H1 (cell line): ENCODE results near the gene CROCC2. TPM values are rescaled to one million over a fixed set of nuclear protein-coding genes. Genes with fewer than 3 reads are reported as not detected.

ENCODE experiments used
- CTCF ChIA-PET: fragments of 300-600 bp; sonication (Branson Sonifier 250); formaldehyde crosslinking; loops from one replicate; lab custom pipeline; 2021; ENCODE audit not compliant: partially characterized antibody; lab: Charles Lee
- POLR2A ChIA-PET: fragments of 300-600 bp; sonication (Branson Sonifier 250); formaldehyde crosslinking; loops from one replicate; lab custom pipeline; 2021; ENCODE audit warnings: inconsistent platforms; ENCODE audit not compliant: partially characterized antibody; lab: Charles Lee
- DNase-seq, 2 experiments: peaks; one replicate each; pipeline versions ENCODE4 v3.0.0 to v3.0.0-alpha.2; 2010 to 2022; ENCODE audit warnings: low spot score in 2 of 2, low read depth in 1 of 2, mixed read lengths in 1 of 2
- FAIRE-seq: peaks from 2 replicates; lab custom pipeline; 2011; peaks lifted over from hg19 to GRCh38; lab: Jason Lieb, UNC
- H2AFZ ChIP-seq: 2 replicates; pipeline ENCODE4 v1.8.1; 2012; ENCODE audit warnings: low read length, inconsistent platforms
- H2AK5ac ChIP-seq: 2 replicates; pipeline ENCODE4 v1.6.1; 2013; ENCODE audit warnings: low read depth, low read length
- H2BK120ac ChIP-seq: replicated peaks from 2 replicates; pipeline ENCODE3; 2013; ENCODE audit warnings: low read depth, low read length, inconsistent platforms
- H2BK12ac ChIP-seq: 2 replicates; pipeline ENCODE4 v1.6.1; 2013; ENCODE audit warnings: low read depth, low read length
- H2BK15ac ChIP-seq: 2 replicates; pipeline ENCODE4 v1.6.1; 2013; ENCODE audit warnings: low read length
- H2BK20ac ChIP-seq: 2 replicates; pipeline ENCODE4 v1.6.1; 2013; ENCODE audit warnings: low read length
- H2BK5ac ChIP-seq: 2 replicates; pipeline ENCODE4 v1.6.1; 2013; ENCODE audit warnings: low read depth, low read length
- H3K14ac ChIP-seq: 2 replicates; pipeline ENCODE4 v1.6.1; 2013; ENCODE audit warnings: inconsistent platforms; ENCODE audit not compliant: insufficient read length
- H3K18ac ChIP-seq: 2 replicates; pipeline ENCODE4 v1.6.1; 2013; ENCODE audit warnings: low read length; ENCODE audit errors: extremely low read depth
- H3K23ac ChIP-seq: 2 replicates; pipeline ENCODE4 v1.6.1; 2013; ENCODE audit warnings: inconsistent platforms; ENCODE audit not compliant: insufficient read length
- H3K23me2 ChIP-seq: 2 replicates; pipeline ENCODE4 v1.6.1; 2013; ENCODE audit warnings: low read depth, low read length
- H3K27ac ChIP-seq: 2 replicates; pipeline ENCODE4 v1.6.1; 2011; ENCODE audit warnings: low read depth, low read length, inconsistent platforms
- H3K27me3 ChIP-seq, 4 experiments: replicated peaks in 1 of 4; 1 replicate in 1 of 4; 2 replicates in 3 of 4; pipeline versions ENCODE4 v1.6.1 to v1.8.1; 2011 to 2013; ENCODE audit warnings: low read length in 3 of 4, mild to moderate bottlenecking in 3 of 4, inconsistent platforms in 2 of 4, mixed read lengths in 2 of 4, moderate library complexity in 1 of 4; ENCODE audit not compliant: control insufficient read depth in 3 of 4, insufficient read depth in 3 of 4; ENCODE audit errors: extremely low read depth in 1 of 4
- H3K36me3 ChIP-seq, 4 experiments: 2 replicates each; pipeline versions ENCODE4 v1.6.1 to v1.8.1; 2011 to 2013; ENCODE audit warnings: mild to moderate bottlenecking in 4 of 4, low read length in 3 of 4, moderate library complexity in 2 of 4, control low read depth in 1 of 4, inconsistent platforms in 1 of 4; ENCODE audit not compliant: insufficient read depth in 4 of 4, control insufficient read depth in 2 of 4
- H3K4ac ChIP-seq: replicated peaks from 2 replicates; pipeline ENCODE3; 2013; ENCODE audit warnings: low read length, low read depth, mixed read lengths, inconsistent platforms; ENCODE audit not compliant: insufficient read length
- H3K4me1 ChIP-seq, 4 experiments: replicated peaks in 1 of 4; 1 replicate in 1 of 4; 2 replicates in 3 of 4; pipeline versions ENCODE4 v1.6.1 to v1.8.1; 2011 to 2013; ENCODE audit warnings: low read length in 3 of 4, inconsistent platforms in 2 of 4, mixed read lengths in 1 of 4; ENCODE audit not compliant: insufficient read depth in 4 of 4, control insufficient read depth in 3 of 4
- H3K4me2 ChIP-seq, 2 experiments: 2 replicates each; pipeline versions ENCODE4 v1.6.1 to v1.8.1; 2011 to 2013; ENCODE audit warnings: low read depth in 2 of 2, low read length in 2 of 2, control low read depth in 1 of 2, inconsistent platforms in 1 of 2, mild to moderate bottlenecking in 1 of 2; ENCODE audit not compliant: insufficient read depth in 1 of 2
- H3K4me3 ChIP-seq, 4 experiments: fragments of 200-600, 300-600 bp in 1 of 4; sonication (generic), shearing (Covaris generic), sonication (Bioruptor Twin) in 1 of 4; 2 replicates each; pipeline versions ENCODE4 v1.5.1 to v1.8.1; 2011 to 2016; ENCODE audit warnings: low read length in 4 of 4, low read depth in 3 of 4, control low read depth in 2 of 4, inconsistent platforms in 2 of 4, mild to moderate bottlenecking in 2 of 4, mixed read lengths in 1 of 4, moderate library complexity in 1 of 4; ENCODE audit not compliant: insufficient read depth in 2 of 4; ENCODE audit errors: extremely low read depth in 1 of 4
- H3K56ac ChIP-seq: replicated peaks from 2 replicates; pipeline ENCODE3; 2013; ENCODE audit warnings: low read depth, mild to moderate bottlenecking, mixed read lengths, low read length, inconsistent platforms; ENCODE audit not compliant: insufficient read length
- H3K79me1 ChIP-seq: 2 replicates; pipeline ENCODE4 v1.6.1; 2013; ENCODE audit warnings: low read depth, low read length, control low read depth
- H3K79me2 ChIP-seq, 2 experiments: 2 replicates each; pipeline versions ENCODE4 v1.6.1 to v1.8.1; 2012 to 2013; ENCODE audit warnings: low read length in 2 of 2, mild to moderate bottlenecking in 2 of 2, inconsistent platforms in 1 of 2; ENCODE audit not compliant: insufficient read depth in 2 of 2, control insufficient read depth in 1 of 2
- H3K9ac ChIP-seq, 4 experiments: replicated peaks in 1 of 4; 1 replicate in 1 of 4; 2 replicates in 3 of 4; pipeline versions ENCODE4 v1.6.1 to v1.8.1; 2011 to 2013; ENCODE audit warnings: low read depth in 3 of 4, low read length in 3 of 4, control low read depth in 2 of 4, mild to moderate bottlenecking in 2 of 4, moderate library complexity in 2 of 4, inconsistent platforms in 1 of 4; ENCODE audit errors: extremely low read depth in 1 of 4
- H3K9me3 ChIP-seq, 2 experiments: 2 replicates each; pipeline versions ENCODE4 v1.6.1 to v1.8.1; 2012 to 2013; ENCODE audit warnings: mild to moderate bottlenecking in 2 of 2, moderate library complexity in 2 of 2, control low read depth in 1 of 2, inconsistent platforms in 1 of 2, low read depth in 1 of 2, low read length in 1 of 2, mixed read lengths in 1 of 2; ENCODE audit not compliant: insufficient read depth in 2 of 2
- H4K20me1 ChIP-seq, 2 experiments: replicated peaks in 1 of 2; 2 replicates each; pipeline versions ENCODE3 to v1.8.1; 2011 to 2013; ENCODE audit warnings: inconsistent platforms in 2 of 2, low read length in 2 of 2, mild to moderate bottlenecking in 1 of 2; ENCODE audit not compliant: insufficient read depth in 2 of 2, control insufficient read depth in 1 of 2
- H4K5ac ChIP-seq: 2 replicates; pipeline ENCODE4 v1.6.1; 2013; ENCODE audit warnings: low read length, low read depth, mixed read lengths, inconsistent platforms; ENCODE audit not compliant: insufficient read length
- H4K8ac ChIP-seq: 2 replicates; pipeline ENCODE4 v1.8.0; 2013; ENCODE audit warnings: mild to moderate bottlenecking, moderate library complexity, low read length, inconsistent platforms; ENCODE audit not compliant: insufficient read depth; ENCODE audit errors: extremely low read depth
- H4K91ac ChIP-seq: replicated peaks from 2 replicates; pipeline ENCODE3; 2013; ENCODE audit warnings: low read length, mixed read lengths, inconsistent platforms; ENCODE audit not compliant: insufficient read length
- CBX5 ChIP-seq: fragments of 300-800, 300-1000 bp; sonication (generic); IDR thresholded peaks from 2 replicates; pipeline ENCODE4 v1.7.1; 2016; ENCODE audit warnings: antibody characterized with exemption, low read length, low read depth
- CTCF ChIP-seq, 3 experiments: IDR thresholded peaks; 1 replicate in 2 of 3; 2 replicates in 1 of 3; pipeline versions ENCODE4 v1.5.1 to v1.6.1; 2011; ENCODE audit warnings: low read length in 3 of 3, mild to moderate bottlenecking in 3 of 3, inconsistent platforms in 2 of 3, low read depth in 1 of 3, moderate library complexity in 1 of 3; ENCODE audit not compliant: insufficient read depth in 1 of 3; ENCODE audit errors: control extremely low read depth in 1 of 3
- RAD21 ChIP-seq, 2 experiments: IDR thresholded peaks in 1 of 2; conservative IDR thresholded peaks in 1 of 2; 2 replicates each; pipeline ENCODE4 v1.6.1; 2011; ENCODE audit warnings: low read depth in 2 of 2, low read length in 2 of 2, improper control_type of control experiment in 1 of 2, inconsistent platforms in 1 of 2, mild to moderate bottlenecking in 1 of 2, moderate library complexity in 1 of 2
- RFX5 ChIP-seq: IDR thresholded peaks from 2 replicates; pipeline ENCODE4 v1.6.1; 2011; ENCODE audit warnings: low read depth, low read length, improper control_type of control experiment, borderline replicate concordance
- SIRT6 ChIP-seq: IDR thresholded peaks from one replicate; pipeline ENCODE4 v1.7.1; 2012; ENCODE audit warnings: low read length, inconsistent platforms
- TAF7 ChIP-seq: optimal IDR thresholded peaks from 2 replicates; pipeline ENCODE3; 2011; ENCODE audit warnings: low read depth, mild to moderate bottlenecking, inconsistent platforms, low read length, moderate library complexity, borderline replicate concordance
- TBP ChIP-seq: IDR thresholded peaks from 2 replicates; pipeline ENCODE4 v1.6.1; 2011; ENCODE audit warnings: low read depth, low read length, improper control_type of control experiment
- USF2 ChIP-seq: IDR thresholded peaks from 2 replicates; pipeline ENCODE4 v1.6.1; 2011; ENCODE audit warnings: low read length, improper control_type of control experiment
- WGBS, 2 experiments: shearing (Covaris generic) in 1 of 2; methylation state at CpG; one replicate each; pipeline versions ENCODE4 v1.1.6 to v1.1.7; 2013 to 2015; ENCODE audit warnings: low lambda C conversion rate in 2 of 2, mixed read lengths in 2 of 2, inconsistent platforms in 1 of 2, low coverage in 1 of 2, missing lambda C conversion rate in 1 of 2; ENCODE audit not compliant: insufficient replicate concordance in 2 of 2, insufficient coverage in 1 of 2, insufficient read length in 1 of 2; ENCODE audit errors: extremely low coverage in 1 of 2, missing lambda C conversion rate in 1 of 2; 5-methylcytosine and 5-hydroxymethylcytosine counted together
- polyA plus RNA-seq, 7 experiments: library from polyadenylated mRNA; depleted of rRNA in 3 of 7; stranded (reverse) in 5 of 7; unstranded in 2 of 7; fragments of >200 nt in 5 of 7; fragments of 200-250 nt in 2 of 7; gene quantifications; 1 replicate in 5 of 7; 2 replicates in 1 of 7; 4 replicates in 1 of 7; pipeline versions ENCODE4 v1.2.1 to v1.2.3, GENCODE V29; 2011 to 2013; ENCODE audit warnings: missing spikeins in 2 of 7, mixed read lengths in 2 of 7
- total RNA-seq: library from RNA; stranded (reverse); fragmentation: NEBNext Ultra II Directional; extraction: Animal tissue kit (Norgen Biotek cat#: 25700); gene quantifications from 2 replicates; pipeline ENCODE4 v1.2.1, GENCODE V29; 2021

The CROCC2 gene
- total and polyA plus RNA-seq, 2 of the 8 experiments (the other 6 are each of a cell fraction or from before 2014, with no cell fraction given), result not detected

DNA sequence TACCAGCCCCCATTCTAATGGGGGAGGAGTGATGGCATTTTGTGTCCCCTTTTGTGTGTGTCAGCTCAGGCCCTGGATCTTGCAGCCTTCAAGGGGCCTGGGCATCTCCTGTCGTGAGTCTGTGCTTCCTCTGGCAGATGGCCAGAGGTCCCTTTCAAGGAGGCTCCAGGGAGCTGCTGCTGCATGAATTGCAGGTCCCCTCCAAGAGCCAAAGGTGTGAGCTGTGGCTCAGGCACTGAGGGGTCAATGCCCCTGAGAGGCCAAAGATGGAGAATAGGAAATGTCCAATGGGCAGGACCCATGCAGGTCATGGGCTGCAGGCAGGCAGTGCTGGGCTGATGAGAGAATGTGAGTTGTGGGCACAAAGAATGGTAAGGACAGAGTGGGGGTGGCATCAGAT is 20.6 kb upstream of the CROCC2 start:
- no peak for DNase-seq
- Histone ChIP-seq H2BK12ac (no peak overlapping the region), H3K9ac (no peak overlapping the region), H4K8ac (no peak overlapping the region; the same call in 1 of the 2 replicates), H3K9me3 (no peaks in the 10 kb centered on the region), H3K14ac (no peak overlapping the region), H2AFZ (no peak overlapping the region), H3K79me2 (no peaks in the 10 kb centered on the region), H2BK20ac (no peak overlapping the region; the same call in 1 of the 2 replicates), H3K79me1 (no peaks in the 10 kb centered on the region), H3K56ac (no peak overlapping the region), H3K27ac (no peak overlapping the region), H4K5ac (no peak overlapping the region), H3K23ac (no peak overlapping the region), H3K4me3 (no peak overlapping the region)
- 100% methylated on average over 1 of the region's 1 CpG; no CpG with 5 or more reads in 1 of the 2 experiments for whole genome bisulfite sequencing, 2 experiments
- POLR2A ChIA-PET, result no interaction called here
- TF ChIP-seq RFX5 (no peak), USF2 (no peak), RAD21 (IDR thresholded peaks at IDR 0.05 in 1 of 2, conservative IDR thresholded peaks at IDR 0.05 in 1 of 2; ENCODE audit: low read depth in 2 of 2, low read length in 2 of 2) (no peak), CBX5 (no peak), TBP (no peak), CTCF (IDR thresholded peaks at IDR 0.05; ENCODE audit: control extremely low read depth in 1 of 3, insufficient read depth in 1 of 3, low read depth in 1 of 3, low read length in 3 of 3) (no peak), TAF7 (no peak), SIRT6 (no peak)
- TF ChIP-seq, all 59 proteins: peak for 0
- Histone ChIP-seq H3K4ac (no peak overlapping the region), H2BK120ac (no peak overlapping the region), H3K27me3 (no peaks in the 10 kb centered on the region), H3K4me2 (no peak overlapping the region), H3K23me2 (no peaks in the 10 kb centered on the region), H2BK15ac (no peak overlapping the region), H4K91ac (no peak overlapping the region), H2BK5ac (no peak overlapping the region), H3K4me1 (no peaks in the 10 kb centered on the region; a peak in 2 of 7 replicates), H4K20me1 (no peaks in the 10 kb centered on the region), H3K18ac (no peak overlapping the region), H2AK5ac (no peak overlapping the region), H3K36me3 (no peaks in the 10 kb centered on the region)
- CTCF ChIA-PET, result no interaction called here
- FAIRE-seq, result no peak
